ENCODE results near the gene KIF19. TPM values are rescaled to one million over a fixed set of nuclear protein-coding genes. Genes with fewer than 3 reads are reported as not detected.
"Not testable (repeated sequence)": the region's sequence is repeated elsewhere in the genome, so short reads cannot be mapped to it uniquely, and the experiment has no call there.

Gene KIF19
- total RNA-seq, 1 donor from 2014 or later: 0.27 TPM

DNA sequence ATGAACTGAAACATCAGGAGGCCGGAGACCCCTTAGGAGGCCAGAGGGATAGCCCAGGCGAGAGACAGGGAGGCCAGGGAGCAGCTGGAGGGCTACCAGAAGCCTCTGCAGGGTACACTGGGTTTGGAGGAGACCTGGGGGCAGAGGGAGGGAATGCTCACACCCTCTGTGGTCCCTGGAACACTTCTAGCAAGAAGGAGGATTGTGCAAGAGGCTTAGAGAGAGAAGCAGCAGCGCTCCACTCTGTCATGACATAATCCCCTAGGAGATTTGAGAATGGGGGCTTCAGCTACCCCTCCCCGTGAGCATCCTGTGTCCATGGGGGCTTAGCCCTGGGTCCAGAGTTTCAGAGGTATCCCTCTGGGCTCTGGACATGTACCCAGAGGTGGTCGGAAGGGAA is 57.1 kb downstream of the KIF19 start:
- intact Hi-C loops (cut with micrococcal nuclease): no loop called here

DNA sequence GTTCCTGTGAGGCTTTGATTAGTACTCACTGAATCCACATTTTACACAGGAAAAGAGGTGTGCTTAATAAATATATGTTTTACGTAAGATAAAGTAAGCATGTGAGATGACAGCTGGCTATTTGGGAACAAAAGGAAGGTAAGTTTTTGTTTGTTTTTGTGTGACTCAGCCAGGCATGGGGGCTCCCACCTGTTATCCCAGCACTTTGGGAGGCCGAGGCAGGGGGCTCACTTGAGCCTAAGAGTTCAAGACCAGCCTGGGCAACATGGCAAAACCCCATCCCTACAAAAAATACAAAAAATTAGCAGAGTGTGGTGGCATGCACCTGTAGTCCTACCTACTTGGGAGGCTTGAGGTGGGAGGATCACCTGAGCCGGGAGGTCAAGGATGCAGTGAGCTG is 59.2 kb downstream of the KIF19 start:
- intact Hi-C loops (cut with micrococcal nuclease): no loop called here

DNA sequence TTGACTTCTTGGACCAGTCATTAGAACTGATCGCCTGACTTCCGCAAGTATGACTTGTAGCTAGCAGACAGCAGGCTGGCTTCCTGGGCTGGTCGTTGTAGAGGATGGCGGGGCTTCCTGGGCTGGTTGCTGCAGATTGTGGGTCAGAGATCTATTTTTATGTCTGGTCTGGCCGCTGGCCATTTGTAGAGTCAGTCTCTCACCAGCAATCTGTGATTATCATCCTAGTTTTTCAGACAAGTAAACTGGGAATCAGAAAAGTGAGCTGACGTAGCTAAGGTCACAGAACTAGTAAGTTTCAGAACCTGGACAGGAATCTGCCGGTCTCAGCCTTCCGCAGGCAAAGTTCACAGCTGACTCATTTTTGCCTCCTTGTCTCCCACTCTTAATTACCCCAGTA is 60.4 kb downstream of the KIF19 start:
- intact Hi-C loops (cut with micrococcal nuclease): no loop called here

DNA sequence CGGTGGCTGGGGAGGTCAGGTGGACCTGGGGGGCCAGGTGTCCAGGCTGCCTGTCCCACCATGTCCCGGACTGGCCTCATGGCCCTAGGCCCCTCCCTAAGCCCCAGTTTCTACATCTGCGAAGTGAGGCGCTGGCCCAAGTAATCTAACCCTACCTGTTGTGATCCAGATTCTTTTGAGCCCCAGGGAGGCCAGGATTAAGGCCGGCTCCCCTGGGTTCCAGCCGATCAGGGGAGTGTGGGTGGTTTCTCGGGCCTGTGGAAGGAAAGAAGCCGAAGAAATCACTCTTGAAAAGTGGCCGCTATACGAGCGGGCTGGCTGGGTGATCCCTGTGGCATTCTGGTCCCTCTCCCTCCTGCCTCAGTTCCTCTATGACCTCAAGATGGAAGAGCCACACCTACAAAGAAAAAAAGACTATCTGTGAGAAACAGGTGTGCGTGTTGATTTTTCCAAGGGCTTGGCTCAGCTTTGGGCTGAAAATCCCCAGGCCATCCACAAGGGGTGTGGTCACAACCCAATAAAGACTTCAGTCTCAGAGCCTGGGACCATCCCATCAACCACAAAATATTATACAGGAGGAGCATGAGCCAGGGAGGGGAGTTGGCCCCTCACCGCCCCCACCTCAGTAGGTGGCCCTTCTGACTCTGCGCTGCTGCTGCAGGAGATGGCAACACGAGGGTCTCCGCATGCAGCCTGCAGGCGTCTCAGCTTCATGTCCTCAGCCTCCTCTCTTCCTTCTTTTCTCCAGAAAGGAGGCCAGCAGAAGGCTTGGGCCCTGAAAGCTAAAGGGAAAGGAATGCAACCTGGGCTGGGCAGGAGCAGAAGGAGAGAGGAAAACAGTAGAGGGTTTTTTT is 61.6 kb downstream of the KIF19 start:
- intact Hi-C loops (cut with micrococcal nuclease): no loop called here

DNA sequence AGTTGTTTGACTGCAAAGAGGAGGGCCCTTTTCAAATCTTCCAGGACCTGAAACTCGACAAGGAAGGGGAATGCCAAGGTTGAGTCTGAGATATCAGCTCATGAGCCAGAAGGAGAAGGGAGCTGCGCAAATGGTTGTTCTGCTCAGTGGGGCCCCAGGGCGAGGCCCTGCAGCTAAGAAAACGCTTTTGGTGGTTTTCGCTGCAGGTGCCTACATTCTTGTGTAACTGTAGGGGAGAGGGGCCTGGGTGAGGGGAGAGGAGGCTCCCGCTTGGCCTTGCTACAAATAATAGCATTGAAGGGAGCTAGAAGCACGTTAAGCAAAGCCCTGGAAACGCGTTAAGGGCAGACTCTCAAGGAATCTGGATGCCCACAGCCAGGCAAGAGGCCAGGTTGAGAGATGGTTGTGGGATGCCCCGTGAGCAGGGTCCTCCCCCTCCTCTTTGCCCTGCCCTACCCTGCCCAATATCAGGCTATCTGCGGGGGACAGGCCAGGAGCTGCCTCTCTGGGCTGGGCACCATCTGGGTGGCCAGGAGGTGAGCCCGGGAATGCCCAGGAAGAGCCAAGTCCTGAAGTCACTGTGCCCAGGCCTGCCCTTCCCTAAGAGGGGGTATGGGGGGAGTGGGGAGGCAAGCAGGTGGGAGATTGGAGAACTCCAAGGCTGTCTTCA is 63.2 kb downstream of the KIF19 start:
- intact Hi-C loops (cut with micrococcal nuclease): no loop called here

DNA sequence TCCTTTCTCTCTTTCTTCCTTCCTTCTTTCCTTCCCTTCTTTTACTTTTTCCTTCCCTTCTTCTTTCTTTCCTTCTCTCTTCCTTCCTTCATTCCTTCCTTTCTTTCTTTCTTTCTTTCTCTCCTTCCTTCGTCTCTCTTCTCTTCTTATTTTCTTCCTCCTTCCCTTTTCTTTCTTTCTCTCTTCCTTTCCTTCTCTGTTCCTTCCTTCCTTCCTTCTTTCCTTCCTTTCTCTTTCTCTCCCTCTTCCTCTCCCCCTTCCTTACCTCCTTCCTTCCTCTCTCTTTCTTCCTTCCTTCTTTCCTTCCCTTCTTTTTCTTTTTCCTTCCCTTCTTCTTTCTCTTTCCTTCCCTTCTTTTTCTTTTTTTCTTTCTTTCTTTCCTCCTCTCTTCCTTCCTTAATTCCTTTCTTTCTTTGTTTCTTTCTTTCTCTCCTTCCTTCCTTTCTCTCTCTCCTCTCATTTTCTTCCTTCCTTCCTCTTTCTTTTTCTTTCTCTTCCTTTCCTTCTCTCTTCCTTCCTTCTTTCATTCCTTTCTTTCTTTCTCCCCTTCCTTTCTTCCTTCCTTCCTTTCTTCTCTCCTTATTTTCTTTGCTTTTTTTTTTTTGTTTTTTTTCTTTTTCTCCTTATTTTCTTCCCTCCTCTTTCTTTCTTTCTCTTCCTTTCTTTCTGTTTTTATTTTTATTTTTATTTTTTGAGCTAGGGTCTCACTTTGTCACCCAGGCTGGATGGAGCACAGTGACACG is 64.1 kb downstream of the KIF19 start:
- intact Hi-C loops (cut with micrococcal nuclease): no loop called here

DNA sequence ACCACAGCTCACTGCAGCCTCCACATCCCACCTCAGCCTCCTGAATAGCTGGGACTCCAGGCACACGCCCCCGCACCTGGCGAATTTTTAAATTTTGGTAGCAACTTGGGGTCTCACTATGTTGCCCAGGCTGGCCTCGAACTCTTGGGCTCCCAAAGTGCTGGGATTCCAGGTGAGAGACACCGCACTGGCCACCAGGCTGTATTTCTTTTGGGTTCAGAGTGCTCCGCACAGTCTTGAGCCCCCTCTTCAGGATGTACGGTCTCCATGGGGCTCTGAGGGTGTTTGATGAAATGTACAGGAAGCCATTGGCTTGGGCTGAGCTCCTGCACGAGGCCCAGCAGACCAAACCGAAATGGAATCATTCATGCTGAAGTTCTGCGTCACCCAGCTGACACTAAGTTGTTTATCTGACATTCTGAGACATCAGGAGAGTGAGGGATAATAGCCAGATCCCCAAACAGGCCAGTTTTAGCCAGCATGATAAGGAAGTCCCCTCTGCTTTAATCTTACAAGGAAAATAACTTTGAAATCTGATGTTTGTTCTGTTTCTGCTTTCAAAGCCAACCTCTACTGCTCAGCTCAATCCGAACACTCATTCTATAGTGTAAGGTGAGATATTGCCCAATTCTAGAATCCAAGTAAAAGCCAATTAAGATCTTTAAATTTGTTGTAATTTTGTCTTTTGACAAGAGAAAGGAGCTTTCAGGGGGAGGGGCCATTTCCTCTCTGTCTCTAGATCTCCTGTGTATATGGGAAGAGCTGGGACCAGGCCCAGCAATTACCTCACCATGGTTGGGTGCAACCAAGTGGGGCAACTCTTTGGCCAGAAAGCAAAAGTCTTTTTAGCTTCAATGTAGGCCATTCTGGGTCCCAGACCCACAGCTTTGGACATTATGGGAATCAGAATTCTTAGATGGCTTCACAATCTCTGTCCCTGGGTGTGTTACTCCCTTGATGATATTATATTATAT is 64.9 kb downstream of the KIF19 start:
- intact Hi-C loops (cut with micrococcal nuclease): no loop called here

DNA sequence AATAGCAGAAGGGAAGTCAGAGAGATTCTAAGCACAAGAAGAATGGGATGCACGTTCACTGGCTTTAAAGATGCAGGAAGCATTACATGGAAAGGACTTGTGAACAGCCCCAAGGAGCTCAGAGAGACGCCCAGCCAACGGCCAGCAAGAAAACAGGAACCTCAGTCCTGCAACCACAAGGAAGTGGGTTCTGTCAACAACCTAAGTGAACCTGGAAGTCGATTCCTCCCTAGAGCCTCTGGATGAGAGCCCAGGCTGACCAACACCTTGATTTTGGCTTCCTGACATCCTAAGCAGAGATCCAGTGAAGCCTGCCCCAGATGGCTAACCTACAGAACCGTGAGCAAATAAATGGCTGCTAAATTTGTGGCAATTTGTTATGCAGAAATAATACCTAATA is 65.7 kb downstream of the KIF19 start:
- intact Hi-C loops (cut with micrococcal nuclease): no loop called here

DNA sequence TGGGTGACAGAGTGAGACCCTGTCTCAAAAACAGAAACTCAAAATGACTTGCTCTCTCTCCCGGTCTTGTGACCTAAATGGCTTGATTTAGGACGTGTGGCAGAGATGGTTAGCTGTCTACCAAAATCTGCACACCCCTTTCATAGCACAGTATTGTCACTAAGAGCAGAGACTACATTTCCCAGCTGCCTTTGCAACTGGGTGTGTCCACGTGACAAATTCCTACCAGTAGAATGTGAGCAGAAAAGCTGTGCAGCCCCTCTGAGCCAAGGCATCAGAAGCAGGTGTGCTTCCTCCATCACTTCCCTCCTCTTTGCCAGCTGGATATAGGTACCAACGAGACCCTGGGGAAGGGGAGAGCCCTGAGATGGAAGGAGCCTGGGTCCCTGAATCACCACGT is 66.8 kb downstream of the KIF19 start:
- intact Hi-C loops (cut with micrococcal nuclease): no loop called here

DNA sequence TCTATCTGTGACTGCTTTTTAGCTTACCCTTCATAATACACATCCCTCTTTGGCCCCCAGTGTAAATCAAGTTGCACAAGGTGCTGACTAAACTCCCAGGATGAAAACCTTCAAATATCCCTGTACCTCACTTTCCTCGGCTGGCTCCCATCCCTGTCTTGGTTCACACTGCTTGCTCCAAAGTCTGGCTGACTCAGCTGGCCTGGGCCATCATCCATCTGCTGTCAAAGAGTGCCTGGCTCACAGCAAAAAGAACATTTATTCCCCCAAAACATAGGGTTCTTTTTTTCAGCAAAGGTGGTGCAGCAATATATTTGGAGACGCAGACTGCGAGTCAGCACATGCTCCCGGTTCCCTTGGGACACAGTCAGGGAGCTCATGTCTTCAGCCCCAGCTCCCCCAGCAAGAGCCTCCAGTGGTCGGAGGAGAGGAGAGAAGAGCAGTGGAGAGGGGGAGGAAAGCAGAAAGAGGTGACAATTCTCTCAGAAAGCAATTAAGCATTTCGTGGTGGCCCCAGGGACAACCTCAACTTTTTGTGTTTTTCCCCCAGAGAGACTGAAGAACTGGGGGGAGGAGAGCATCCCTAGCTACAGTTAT is 67.4 kb downstream of the KIF19 start:
- intact Hi-C loops (cut with micrococcal nuclease): no loop called here

DNA sequence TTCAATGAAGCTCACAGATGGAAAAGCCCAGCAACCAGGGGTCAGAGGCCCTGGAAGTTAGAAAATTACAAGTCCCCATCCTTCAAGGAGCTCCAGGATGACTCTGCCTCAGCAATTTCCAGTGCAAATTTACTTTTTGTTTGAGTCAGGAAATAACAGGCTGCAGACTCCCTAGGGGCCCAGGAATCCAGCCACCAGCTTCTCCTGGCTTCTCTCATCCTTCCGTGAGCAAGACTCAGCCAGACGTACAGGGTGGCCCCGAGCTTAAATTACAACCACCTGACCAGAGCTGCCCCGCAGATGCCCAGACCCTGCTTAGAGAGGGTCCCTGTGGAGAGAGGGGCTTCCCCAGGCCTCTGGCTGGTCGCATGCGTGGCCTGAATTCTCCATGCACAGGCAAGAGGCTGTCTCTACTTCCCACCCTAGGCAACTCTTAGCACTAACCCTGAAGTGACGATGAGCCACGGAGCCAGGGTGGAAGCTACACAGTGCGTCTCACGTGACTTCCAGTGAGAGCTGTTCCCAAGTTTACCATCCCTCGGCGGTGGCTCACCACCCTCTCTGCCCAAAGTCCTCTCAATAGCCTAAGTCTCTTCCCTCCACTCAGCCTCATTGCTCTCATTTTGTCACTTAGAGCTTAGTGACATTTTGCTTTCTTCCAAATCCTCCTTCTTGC is 68.4 kb downstream of the KIF19 start:
- intact Hi-C loops (cut with micrococcal nuclease): no loop called here

DNA sequence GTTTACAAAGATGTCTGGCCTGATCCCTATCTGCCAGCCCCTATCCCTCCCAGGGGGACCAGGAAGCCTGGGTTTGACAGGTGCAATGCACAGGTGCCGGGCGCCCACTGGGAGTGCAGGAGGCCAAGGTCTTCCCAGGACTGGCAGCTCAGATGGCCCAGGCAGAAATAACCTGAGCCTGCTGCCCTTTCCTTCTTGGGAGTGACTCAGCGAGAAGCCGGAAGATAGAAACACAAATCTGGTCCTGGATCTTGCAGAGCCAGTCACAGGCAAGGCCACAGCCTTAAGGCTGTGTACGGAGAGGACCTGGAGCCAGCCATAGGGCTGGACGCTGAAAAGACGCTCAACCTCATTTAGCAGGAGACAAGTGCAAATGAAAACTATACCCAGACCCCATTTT is 69.0 kb downstream of the KIF19 start:
- intact Hi-C loops (cut with micrococcal nuclease): no loop called here

DNA sequence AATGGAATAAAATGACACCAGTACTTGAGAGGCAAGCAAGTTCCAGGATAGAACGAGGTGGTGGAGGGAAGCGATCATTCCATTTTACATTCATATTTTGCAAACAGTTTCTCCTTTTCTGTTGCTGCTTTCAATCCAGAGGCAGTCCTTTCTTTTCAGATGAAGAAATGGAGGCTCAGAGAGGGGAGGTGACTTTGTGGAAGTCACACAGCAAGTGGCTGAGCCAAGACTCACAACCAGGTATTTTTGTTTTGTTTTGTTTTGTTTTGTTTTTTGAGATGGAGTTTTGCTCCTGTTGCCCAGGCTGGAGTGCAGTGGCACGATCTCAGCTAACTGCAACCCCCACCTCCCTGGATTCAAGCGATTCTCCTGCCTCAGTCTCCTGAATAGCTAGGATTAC is 70.5 kb downstream of the KIF19 start:
- intact Hi-C loops (cut with micrococcal nuclease): no loop called here

DNA sequence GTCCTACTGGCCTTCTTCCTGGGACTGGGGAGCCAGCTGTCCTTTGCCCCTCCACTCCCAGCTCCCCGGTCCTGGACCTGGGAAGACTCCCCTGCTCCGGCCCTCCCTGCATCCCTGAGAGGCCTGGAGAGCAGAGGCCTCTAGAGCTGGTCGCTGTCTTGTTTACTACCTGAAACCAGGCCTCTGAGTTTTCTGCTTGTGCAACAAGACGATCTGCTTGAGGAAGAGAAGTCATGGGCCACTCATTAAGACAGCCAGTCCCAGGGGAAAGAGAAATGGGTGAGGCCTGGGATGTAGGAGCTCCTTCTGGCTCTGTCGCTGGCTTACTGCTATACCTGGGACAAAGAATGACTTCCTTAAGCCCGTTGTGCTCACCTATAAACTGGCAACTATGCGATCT is 76.0 kb downstream of the KIF19 start:
- intact Hi-C loops (cut with micrococcal nuclease): no loop called here

DNA sequence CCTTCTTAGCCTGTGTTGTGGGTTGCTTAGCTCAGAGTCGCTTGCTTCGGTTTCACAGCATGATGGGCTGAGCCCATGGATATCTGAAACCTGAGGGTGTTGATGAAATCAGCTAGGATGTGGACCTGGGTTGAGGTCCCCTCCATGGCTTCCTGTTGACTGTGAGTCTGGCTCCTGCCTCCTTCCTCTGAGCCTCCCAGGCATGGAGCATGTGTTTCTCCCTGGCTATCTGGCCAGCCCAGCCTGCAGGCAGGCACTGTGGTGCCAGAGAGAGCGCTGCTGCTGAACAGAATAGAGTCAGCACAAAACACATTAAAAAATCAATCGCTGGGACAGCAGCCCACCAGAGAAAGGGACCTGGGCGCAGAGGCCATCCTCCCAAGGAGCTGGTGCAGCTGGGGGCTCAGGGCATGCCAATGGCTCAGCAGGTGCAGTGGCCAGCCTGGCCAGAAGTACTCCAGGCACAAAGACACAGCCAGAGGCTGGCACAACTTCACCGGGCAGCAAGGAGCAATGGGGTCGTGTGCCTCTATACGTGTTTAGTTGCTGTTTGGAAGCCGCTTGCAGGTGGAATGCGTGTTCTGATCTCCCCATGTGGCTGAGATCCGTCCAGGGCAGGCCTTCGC is 77.6 kb downstream of the KIF19 start:
- intact Hi-C loops (cut with micrococcal nuclease): no loop called here

DNA sequence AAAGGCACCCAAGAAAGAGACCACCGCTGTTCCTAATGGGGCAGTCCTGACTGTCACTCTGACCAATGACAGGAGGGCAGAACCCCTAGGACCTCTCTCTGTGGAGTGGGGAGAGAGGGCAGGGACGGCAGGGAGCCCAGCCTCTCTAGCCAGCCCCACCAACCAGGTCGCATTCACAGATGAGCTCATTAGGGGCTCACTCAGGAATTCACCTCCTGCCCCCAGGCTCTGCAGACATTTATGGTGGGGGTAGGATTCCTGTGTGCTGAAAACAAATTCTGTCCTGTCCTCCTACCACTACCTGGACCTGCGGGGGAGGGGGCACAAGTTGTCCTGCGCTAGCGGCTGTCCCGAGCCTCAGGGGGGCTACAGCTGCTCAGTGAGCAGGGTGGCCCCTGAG is 78.2 kb downstream of the KIF19 start:
- intact Hi-C loops (cut with micrococcal nuclease): no loop called here

DNA sequence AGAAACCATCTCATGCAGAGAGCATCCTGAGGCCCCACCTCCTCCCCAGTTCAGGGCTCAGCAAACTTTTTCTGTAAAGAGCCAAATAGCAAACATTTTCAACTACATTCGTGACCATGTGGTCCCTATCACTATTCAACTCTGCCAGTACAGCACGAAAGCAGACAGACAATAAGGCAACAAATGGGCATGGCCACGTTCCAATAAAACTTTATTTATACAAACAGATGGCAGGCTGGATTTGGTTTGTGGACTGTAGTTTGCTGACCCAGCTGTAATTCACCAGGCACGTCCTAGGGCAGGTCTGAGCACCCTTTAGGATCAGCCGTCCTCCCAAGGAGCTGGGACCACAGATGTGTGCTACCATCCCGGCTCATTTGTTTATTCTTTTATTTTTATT is 78.8 kb downstream of the KIF19 start:
- intact Hi-C loops (cut with micrococcal nuclease): no loop called here

DNA sequence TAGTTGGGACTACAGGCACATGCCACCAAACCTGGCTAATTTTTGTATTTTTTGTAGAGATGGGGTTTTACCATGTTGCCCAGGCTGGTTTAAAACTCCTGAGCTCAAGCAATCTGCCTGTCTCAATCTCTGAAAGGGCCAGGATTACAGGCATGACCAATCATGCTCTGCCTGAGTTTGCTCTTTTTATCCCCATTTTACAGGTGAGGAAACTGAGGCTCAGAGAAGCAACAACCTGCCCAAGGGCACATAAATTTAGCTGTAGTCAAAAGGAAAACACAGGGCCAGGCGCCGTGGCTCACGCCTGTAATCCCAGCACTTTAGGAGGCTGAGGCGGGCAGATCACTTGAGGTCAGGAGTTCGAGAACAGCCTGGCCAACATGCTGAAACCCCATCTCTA is 79.3 kb downstream of the KIF19 start:
- intact Hi-C loops (cut with micrococcal nuclease): not testable (repeated sequence)
